ENCODE measurements around the gene TRIM2. TPM values are rescaled to one million over a fixed set of nuclear protein-coding genes. Genes with fewer than 3 reads are reported as not detected.

The TRIM2 gene
- total RNA-seq, 1 experiment from 2014 or later: 87.0 TPM

DNA sequence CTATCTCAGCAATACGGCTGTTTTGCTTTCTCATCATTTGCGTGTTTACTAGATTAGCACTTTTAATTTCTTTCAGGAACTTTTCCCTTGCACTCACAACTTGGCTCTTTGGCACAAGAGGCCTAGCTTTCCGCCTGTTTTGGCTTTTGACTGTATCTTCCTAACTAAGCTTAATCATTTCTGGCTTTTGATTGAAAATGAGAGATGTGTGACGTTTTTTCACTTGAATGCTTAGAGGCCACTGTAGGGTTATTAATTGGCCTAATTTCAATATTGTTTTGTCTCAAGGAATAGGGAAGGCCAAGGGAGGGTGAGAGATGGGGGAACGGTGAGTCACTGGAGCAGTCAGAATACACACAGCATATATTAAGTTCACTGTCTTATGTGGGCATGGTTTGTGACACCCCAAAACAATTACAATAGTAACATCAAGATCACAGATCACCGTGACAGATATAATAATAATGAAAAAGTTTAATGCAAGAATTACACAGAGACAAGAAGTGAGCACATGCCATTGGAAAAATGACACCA is 167.5 kb downstream of the TRIM2 start:
- Histone ChIP-seq H4K20me1 (ENCODE audit: insufficient read depth) (no peaks in the 10 kb centered on the region), H3K9me3 (ENCODE audit: insufficient read depth, low read depth) (no peaks in the 10 kb centered on the region), H3K4me2 (no peak overlapping the region), H2AFZ (no peak overlapping the region), H3F3A (ENCODE audit: insufficient read depth, low read depth) (no peaks in the 10 kb centered on the region), H3K27ac (no peak overlapping the region), H3K4me1 (replicated peaks; ENCODE audit: insufficient read depth) (no peaks in the 10 kb centered on the region), H3K79me2 (ENCODE audit: low read depth) (no peaks in the 10 kb centered on the region), H3K4me3 (no peak overlapping the region), H3K27me3 (ENCODE audit: insufficient read depth, low read depth) (no peaks in the 10 kb centered on the region), H3K36me3 (ENCODE audit: low read depth) (0 out of 2 replicates have a peak, but pooled peaks cover 4% of the 10 kb centered on the region), H3K9me2 (ENCODE audit: insufficient read depth) (no peaks in the 10 kb centered on the region)
- ChIA-PET CTCF (no interaction called here), POLR2A (ENCODE audit: unreplicated experiment) (no interaction called here)
- BruUV-seq (replicated peaks): no TSS peak
- TF ChIP-seq, protein P1, sequence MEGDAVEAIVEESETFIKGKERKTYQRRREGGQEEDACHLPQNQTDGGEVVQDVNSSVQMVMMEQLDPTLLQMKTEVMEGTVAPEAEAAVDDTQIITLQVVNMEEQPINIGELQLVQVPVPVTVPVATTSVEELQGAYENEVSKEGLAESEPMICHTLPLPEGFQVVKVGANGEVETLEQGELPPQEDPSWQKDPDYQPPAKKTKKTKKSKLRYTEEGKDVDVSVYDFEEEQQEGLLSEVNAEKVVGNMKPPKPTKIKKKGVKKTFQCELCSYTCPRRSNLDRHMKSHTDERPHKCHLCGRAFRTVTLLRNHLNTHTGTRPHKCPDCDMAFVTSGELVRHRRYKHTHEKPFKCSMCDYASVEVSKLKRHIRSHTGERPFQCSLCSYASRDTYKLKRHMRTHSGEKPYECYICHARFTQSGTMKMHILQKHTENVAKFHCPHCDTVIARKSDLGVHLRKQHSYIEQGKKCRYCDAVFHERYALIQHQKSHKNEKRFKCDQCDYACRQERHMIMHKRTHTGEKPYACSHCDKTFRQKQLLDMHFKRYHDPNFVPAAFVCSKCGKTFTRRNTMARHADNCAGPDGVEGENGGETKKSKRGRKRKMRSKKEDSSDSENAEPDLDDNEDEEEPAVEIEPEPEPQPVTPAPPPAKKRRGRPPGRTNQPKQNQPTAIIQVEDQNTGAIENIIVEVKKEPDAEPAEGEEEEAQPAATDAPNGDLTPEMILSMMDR (conservative IDR thresholded peaks at IDR 0.05): no peak
- TF ChIP-seq EZH2 (IDR thresholded peaks at IDR 0.05; ENCODE audit: low read depth): no peak
- DNase-seq: no peak
- intact Hi-C loops (cut with micrococcal nuclease; ENCODE audit: unreplicated experiment): no loop called here

DNA sequence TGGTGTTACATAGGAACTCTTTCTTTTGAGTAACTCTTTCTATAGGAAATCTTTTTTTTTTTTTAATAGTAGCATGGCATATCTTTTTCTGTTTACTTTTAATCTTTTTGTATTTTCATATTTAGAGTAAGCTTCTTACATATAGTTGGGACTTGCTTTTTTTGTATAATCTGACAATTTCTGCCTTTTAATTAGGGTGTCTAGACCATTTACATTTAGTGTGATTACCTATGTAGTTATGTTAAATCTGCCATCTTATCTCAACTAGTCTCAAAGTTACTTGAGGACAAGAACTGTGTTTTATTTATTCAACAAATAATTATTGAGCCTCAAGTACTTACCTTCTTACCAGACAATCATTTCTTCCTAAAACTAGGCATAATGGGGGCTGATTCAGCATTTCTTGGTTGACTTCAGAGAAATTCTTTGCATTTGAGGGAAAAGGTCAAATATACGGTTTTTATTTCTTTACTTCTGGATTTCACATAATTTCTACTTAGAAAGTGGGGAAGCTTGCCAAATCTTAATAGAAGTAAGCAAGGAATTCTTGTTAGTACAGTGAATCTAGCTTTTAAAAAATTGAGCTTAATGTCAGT is 168.8 kb downstream of the TRIM2 start:
- H3K27ac ChIP-seq: no peak overlapping the region
- no peak overlapping the region for H3K4me3 ChIP-seq
- TF ChIP-seq EZH2 (IDR thresholded peaks at IDR 0.05; ENCODE audit: low read depth): no peak
- TF ChIP-seq, protein P1 (conservative IDR thresholded peaks at IDR 0.05): no peak
- H3K4me2 ChIP-seq: no peak overlapping the region
- 0 out of 2 replicates have a peak, but pooled peaks cover 4% of the 10 kb centered on the region for H3K36me3 ChIP-seq (ENCODE audit: low read depth)
- H3K9me2 ChIP-seq (ENCODE audit: insufficient read depth): no peaks in the 10 kb centered on the region
- H3K27me3 ChIP-seq (ENCODE audit: insufficient read depth, low read depth): no peaks in the 10 kb centered on the region
- no peaks in the 10 kb centered on the region for H3F3A ChIP-seq (ENCODE audit: insufficient read depth, low read depth)
- H3K79me2 ChIP-seq (ENCODE audit: low read depth): no peaks in the 10 kb centered on the region
- POLR2A ChIA-PET (ENCODE audit: unreplicated experiment): interaction anchor here (0.6 kb wide), 1 partner anchor 169 kb away, joined by 4 read pairs; the partner anchor contains the start of gene TRIM2
- no TSS peak for BruUV-seq (replicated peaks)
- no peaks in the 10 kb centered on the region for H4K20me1 ChIP-seq (ENCODE audit: insufficient read depth)
- CTCF ChIA-PET: no interaction called here
- H3K4me1 ChIP-seq (replicated peaks; ENCODE audit: insufficient read depth): no peaks in the 10 kb centered on the region
- DNase-seq: no peak
- intact Hi-C loops (cut with micrococcal nuclease; ENCODE audit: unreplicated experiment): no loop called here
- no peak overlapping the region for H2AFZ ChIP-seq
- H3K9me3 ChIP-seq (ENCODE audit: insufficient read depth, low read depth): no peaks in the 10 kb centered on the region

DNA sequence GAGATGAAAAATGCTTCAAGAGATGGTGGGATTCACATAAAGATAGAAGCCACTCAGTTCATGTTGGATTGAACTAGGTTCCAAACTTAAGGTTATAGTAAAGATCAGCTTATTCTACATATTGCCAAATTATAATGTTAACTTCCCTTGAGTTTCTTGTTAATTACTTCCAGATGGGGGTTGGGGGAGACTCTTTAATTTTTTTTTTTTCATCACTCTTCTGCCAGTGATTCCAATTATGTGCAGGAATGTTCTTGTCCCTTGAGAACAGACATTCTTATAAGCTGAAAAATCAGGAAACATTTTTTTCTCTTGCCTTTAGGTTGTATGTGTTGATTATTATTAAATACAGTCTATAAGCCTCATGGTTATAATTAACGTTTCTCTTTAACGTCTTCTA is 170.2 kb downstream of the TRIM2 start:
- H2AFZ ChIP-seq: no peak overlapping the region
- ChIA-PET CTCF (no interaction called here), POLR2A (ENCODE audit: unreplicated experiment) (no interaction called here)
- H3K36me3 ChIP-seq (ENCODE audit: low read depth): 0 out of 2 replicates have a peak, but pooled peaks cover 4% of the 10 kb centered on the region
- no peaks in the 10 kb centered on the region for H4K20me1 ChIP-seq (ENCODE audit: insufficient read depth)
- no peaks in the 10 kb centered on the region for H3K79me2 ChIP-seq (ENCODE audit: low read depth)
- no TSS peak for BruUV-seq (replicated peaks)
- H3K4me3 ChIP-seq: no peak overlapping the region
- intact Hi-C loops (cut with micrococcal nuclease; ENCODE audit: unreplicated experiment): no loop called here
- TF ChIP-seq, protein P1 (conservative IDR thresholded peaks at IDR 0.05): no peak
- TF ChIP-seq EZH2 (IDR thresholded peaks at IDR 0.05; ENCODE audit: low read depth): no peak
- no peaks in the 10 kb centered on the region for H3K9me2 ChIP-seq (ENCODE audit: insufficient read depth)
- no peak overlapping the region for H3K4me2 ChIP-seq
- no peak for DNase-seq
- H3F3A ChIP-seq (ENCODE audit: insufficient read depth, low read depth): no peaks in the 10 kb centered on the region
- H3K9me3 ChIP-seq (ENCODE audit: insufficient read depth, low read depth): no peaks in the 10 kb centered on the region
- no peaks in the 10 kb centered on the region for H3K27me3 ChIP-seq (ENCODE audit: insufficient read depth, low read depth)
- no peaks in the 10 kb centered on the region for H3K4me1 ChIP-seq (replicated peaks; ENCODE audit: insufficient read depth)
- H3K27ac ChIP-seq: no peak overlapping the region

Measured in PC-9 (cell line).